ENCODE measurements around the gene NTHL1.
A peak's percentile ranks its signal among the peaks of the same experiment; 100 is the strongest.
"Not testable (repeated sequence)": the region's sequence is repeated elsewhere in the genome, so short reads cannot be mapped to it uniquely, and the experiment has no call there.

Gene NTHL1

DNA sequence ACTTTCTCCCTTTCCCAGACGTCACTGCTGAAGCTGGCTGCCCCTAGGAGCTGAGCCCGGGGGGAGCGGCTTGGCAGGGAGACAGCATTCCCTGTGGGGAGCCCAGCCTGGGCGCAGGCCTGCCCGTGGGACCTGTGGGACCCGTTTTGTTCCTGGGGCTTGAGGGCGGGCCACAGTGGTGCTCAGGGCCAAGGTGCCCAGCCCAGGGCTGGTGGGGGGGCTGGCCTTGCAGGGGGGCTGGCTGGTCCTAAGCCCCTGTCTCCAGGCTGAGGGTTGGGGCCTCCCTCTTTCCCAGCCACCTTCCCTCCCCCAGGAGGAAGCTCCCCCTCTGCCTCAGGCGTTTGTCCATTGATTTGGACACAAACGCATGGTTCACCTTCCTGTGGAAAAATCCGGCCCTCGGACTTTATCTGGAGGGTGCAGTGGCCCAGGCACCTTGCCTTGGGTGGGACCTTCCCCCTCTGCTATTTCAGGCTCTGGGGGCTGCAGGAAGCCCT, 16.5 kb downstream of the NTHL1 start:
- DNase-seq (ENCODE audit: low read depth in 1 of 2, low spot score in 1 of 2): no peak

- DNase-seq (ENCODE audit: low read depth in 1 of 2, low spot score in 1 of 2): no peak
These were observed 17.6 kb downstream of the NTHL1 start for GRCh38 chr16:2030036-2030435.

DNA sequence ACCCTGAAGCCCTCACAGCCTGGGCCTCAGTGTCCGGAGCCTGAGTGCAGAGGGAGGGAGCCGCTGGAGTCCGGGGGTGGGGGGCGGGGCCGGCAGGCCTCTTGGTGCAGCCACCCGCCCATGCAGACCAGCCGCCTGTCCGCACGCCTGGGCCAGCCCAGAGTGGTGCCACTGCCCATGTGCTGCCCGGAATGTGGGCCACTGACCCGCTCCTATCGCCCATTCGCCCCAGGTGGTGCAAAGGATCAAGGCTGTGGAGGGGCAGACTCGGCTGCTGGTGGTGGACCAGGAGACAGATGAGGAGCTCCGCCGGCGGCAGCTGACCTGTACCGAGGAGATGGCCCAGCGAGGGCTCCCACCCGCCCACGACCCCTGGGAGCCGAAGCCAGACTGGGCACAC, 18.3 kb downstream of the NTHL1 start:
- no peak for DNase-seq (ENCODE audit: low read depth in 1 of 2, low spot score in 1 of 2)

DNA sequence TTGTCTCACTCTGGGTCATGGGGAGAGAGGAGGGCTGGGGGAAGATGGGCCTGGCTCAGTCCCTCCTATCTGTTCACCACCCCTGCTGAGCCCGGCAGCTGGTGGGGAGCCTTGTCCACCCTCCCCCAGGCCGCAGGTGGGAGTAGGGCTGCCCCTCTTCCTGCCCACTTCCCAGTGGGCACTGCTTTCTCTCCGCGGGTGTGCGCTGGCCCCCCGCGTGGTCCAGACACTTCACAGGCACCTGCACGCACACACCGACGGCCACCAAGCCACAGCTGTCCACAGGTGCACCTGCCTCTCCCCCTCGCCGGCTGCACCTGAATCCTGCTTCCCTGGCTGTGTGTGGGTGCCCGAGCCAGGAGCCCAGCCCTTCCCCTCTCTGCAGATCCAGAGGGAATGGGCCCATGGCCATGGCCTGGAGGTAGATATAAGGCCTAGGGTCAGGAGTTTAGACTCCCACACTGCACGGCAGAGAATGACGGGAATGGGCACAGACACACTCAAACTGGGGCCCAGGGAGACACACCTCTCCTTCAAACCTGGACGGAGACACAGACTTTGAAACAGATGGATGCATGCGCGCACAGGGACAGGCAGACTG, 18.9 kb downstream of the NTHL1 start:
- DNase-seq (ENCODE audit: low read depth in 1 of 2, low spot score in 1 of 2): no peak

- no peak for DNase-seq (ENCODE audit: low read depth in 1 of 2, low spot score in 1 of 2)
These were observed 19.5 kb downstream of the NTHL1 start for GRCh38 chr16:2028146-2028545.

GRCh38 chr16:2027024-2028010, 20.3 kb downstream of the NTHL1 start:
- no peak for DNase-seq (ENCODE audit: low read depth in 1 of 2, low spot score in 1 of 2)

GRCh38 chr16:2026461-2027023, 21.1 kb downstream of the NTHL1 start, which contains the start of gene NHERF2:
Gene NHERF2, plus strand, starts transcription at chr16:2026902. Its CDS starts 104 bp downstream, at chr16:2027006.
- DNase-seq (ENCODE audit: low read depth in 1 of 2, low spot score in 1 of 2): no peak

DNA sequence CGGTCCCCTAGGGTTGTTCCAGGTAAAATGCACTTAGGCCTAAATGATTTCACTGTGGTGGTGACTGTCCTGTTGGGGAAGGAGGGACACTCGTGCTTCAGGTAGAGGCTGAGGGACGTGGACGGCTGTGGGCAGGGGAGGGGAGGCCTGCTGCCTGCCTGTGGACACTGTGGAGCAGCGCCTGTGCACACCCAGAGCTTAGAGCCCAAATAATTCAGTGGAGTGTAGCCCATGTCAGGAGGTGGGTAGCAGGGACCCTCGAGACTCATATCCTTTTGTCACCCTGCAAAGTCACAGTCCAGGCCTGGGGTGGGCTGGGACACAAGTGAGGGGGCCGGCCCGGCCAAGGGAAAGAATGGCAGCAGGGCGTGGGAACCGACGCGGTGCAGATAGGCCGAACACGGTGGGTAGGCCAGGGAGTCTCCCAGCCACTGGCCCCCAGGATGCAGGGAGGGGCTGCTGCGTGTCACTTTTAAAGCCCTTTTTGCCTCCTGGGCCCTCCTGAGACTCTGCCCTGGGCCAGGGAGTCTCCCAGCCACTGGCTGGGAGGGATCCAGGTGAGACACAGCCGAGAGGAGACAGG, 21.7 kb downstream of the NTHL1 start:
- DNase-seq (ENCODE audit: low read depth in 1 of 2, low spot score in 1 of 2): no peak

DNA sequence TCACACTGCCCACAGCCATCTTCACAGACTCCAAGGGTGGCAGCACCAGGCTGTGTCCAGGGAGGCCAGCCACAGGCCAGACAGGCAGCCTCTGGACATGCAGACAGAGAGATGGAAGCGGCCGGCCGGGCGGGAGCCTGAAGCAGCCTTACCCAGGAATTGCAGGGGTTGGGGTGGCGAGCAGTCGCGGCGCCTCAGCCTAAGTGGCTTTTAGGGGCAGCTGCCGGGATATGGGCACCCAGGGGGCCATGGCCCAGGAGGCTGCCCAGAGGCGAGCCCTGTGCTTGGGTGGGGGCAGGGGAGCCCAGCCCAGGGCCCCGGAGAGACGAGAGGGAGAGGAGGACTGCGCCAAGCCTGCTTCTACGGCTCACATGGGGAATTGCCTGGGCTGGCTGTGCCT, 22.4 kb downstream of the NTHL1 start:
- no peak for DNase-seq (ENCODE audit: low read depth in 1 of 2, low spot score in 1 of 2)

DNA sequence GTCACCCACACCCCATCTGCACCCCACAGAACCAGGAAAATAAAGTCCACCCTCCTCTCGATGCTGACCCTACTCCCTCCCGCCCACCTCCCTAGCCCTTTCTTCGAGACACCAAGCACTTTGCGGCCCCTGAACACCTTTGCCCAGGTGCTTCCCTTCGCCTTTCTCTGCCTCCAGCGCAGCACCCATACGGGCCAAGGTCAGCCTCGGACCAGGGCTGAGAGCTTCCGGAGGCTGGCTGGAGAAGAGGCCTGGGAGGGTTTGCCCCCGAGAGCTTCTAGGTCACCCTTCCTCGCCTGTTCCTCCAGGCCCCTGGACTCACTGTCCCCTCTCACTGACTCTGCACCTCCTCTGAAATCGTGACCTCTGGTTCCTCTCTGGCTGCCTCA, 23.6 kb downstream of the NTHL1 start:
- DNase-seq (ENCODE audit: low read depth in 1 of 2, low spot score in 1 of 2): no peak

GRCh38 chr16:2023092-2024031, 24.3 kb downstream of the NTHL1 start:
- DNase-seq (ENCODE audit: low read depth in 1 of 2, low spot score in 1 of 2): peak; percentile 95 to 96

DNA sequence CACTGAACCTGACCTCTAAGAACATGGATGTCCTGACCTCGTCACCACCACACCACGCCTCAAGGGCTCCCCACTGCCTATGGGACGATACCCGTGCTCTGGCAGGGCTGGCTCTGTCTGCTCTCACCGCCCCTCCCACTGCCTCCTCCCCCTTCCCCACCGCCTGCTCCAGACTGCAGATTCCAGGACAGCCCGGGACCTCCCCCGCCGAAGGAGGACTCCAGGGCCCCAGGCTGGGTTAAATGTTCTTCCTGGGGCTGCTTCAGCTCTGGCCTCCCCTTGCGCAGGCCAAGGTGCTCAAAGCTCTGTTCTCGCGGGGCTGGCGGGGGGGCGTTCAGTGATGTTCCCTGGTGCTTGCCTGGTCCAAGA, 24.9 kb downstream of the NTHL1 start:
- DNase-seq (ENCODE audit: low read depth in 1 of 2, low spot score in 1 of 2): no peak

- no peak for DNase-seq (ENCODE audit: low read depth in 1 of 2, low spot score in 1 of 2)
These were observed 27.5 kb downstream of the NTHL1 start for GRCh38 chr16:2019921-2020831.

- DNase-seq (ENCODE audit: low read depth in 1 of 2, low spot score in 1 of 2): no peak
These were observed 28.1 kb downstream of the NTHL1 start, which contains the start of gene NPW for GRCh38 chr16:2019518-2019920. Gene NPW, plus strand, starts transcription at chr16:2019785.

GRCh38 chr16:2016407-2016922, 31.2 kb downstream of the NTHL1 start:
- no peak for DNase-seq (ENCODE audit: low read depth in 1 of 2, low spot score in 1 of 2)

- DNase-seq (ENCODE audit: low read depth in 1 of 2, low spot score in 1 of 2): no peak
These were observed 31.8 kb downstream of the NTHL1 start for GRCh38 chr16:2015947-2016208.

DNA sequence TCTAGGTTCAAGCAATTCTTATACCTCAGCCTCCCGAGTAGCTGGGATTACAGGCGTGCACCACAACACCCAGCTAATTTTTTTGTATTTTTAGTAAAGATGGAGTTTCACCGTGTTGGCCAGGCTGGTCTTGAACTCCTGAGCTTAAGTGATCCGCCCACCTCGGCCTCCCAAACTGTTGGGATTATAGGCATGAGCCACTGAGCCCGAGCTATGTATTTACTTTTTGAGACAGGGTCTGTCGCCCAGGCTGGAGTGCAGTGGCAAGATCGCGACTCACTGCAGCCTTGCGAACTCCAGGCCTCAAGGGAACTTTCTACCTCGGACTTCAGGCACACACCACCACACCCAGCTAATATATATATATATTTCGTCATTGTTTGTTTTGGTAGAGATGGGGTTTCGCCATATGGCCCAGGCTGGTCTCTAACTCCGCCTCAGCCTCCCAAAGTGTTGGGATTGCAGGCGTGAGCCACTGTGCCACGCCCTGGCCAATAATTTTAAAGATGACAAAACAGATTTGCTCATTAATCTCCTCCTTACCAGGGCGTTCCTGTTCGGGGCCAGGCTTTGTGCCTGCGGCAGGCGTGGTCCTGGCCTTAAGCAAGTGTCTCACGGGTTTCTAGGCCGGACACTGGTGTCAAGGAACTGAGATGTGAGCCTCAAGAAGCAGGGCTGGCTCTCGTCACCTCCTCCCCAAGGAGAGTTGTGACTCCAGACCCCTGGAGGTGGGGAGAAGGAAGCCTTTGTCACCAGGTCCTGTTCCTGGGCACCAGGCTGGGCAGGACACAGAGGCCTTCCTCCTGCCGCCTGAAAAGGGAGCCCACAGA, 32.3 kb downstream of the NTHL1 start:
- no peak for DNase-seq (ENCODE audit: low read depth in 1 of 2, low spot score in 1 of 2)

- no peak for DNase-seq (ENCODE audit: low read depth in 1 of 2, low spot score in 1 of 2)
These were observed 34.1 kb downstream of the NTHL1 start for GRCh38 chr16:2013527-2013926.

GRCh38 chr16:2011726-2012125, 35.9 kb downstream of the NTHL1 start:
- DNase-seq (ENCODE audit: low read depth in 1 of 2, low spot score in 1 of 2): not testable (repeated sequence)
